ENCODE measurements around the gene CYB5R2.

Gene CYB5R2

DNA sequence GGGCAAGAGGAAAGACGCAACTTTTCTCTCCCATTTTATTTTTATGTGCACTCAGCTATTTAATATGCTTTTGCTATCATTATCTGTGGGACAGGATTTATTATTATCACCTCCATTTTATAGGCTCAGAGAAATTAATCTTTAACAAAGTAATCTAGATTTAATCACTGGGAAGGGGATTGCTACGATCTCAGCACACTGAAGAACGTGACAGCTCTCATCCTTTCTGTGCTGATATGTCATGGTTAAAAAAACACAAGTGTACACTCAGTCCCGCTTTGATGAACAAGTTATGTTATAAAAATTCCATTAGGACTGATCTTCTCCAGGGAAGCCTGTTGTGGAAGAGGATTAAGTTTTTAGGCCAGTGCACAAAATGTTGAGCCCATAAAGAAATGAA, 37.6 kb downstream of the CYB5R2 start:
- Histone ChIP-seq H3K9ac (ENCODE audit: low read length) (no peak overlapping the region), H3K36me3 (replicated peaks; ENCODE audit: low read depth, low read length) (peaks cover 70% of the 10 kb centered on the region)

DNA sequence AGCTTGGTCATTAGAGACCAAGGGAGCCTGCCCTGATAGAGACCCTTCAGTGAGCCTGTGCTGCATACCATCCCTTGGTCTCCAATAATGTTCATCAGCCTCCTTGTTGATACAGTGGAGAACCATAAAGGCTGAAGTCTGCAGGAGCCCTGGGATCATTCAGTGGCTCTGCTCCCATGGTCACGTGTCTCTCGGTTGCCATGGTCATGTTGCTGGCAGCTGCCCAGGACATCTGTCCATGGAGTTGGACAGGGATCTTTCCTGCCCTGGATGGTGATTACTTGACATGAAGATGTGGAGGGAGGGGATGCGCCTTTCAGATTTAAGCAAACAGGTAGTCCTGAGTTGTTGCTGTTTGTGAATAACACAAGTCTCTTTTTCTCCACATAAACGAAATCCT, 38.2 kb downstream of the CYB5R2 start:
- peaks cover 64% of the 10 kb centered on the region for H3K36me3 ChIP-seq (replicated peaks; ENCODE audit: low read depth, low read length)
- no peaks in the 10 kb centered on the region for H4K20me1 ChIP-seq (ENCODE audit: insufficient read depth, low read length)
- no peaks in the 10 kb centered on the region for H3K27me3 ChIP-seq (ENCODE audit: low read depth, low read length)
- no peaks in the 10 kb centered on the region for H3K79me2 ChIP-seq (ENCODE audit: low read length)
- H3K4me2 ChIP-seq (ENCODE audit: low read length): no peak overlapping the region
- no peak for TF ChIP-seq EZH2phosphoT487 (IDR thresholded peaks at IDR 0.05; ENCODE audit: low read depth)
- TF ChIP-seq, protein P1, sequence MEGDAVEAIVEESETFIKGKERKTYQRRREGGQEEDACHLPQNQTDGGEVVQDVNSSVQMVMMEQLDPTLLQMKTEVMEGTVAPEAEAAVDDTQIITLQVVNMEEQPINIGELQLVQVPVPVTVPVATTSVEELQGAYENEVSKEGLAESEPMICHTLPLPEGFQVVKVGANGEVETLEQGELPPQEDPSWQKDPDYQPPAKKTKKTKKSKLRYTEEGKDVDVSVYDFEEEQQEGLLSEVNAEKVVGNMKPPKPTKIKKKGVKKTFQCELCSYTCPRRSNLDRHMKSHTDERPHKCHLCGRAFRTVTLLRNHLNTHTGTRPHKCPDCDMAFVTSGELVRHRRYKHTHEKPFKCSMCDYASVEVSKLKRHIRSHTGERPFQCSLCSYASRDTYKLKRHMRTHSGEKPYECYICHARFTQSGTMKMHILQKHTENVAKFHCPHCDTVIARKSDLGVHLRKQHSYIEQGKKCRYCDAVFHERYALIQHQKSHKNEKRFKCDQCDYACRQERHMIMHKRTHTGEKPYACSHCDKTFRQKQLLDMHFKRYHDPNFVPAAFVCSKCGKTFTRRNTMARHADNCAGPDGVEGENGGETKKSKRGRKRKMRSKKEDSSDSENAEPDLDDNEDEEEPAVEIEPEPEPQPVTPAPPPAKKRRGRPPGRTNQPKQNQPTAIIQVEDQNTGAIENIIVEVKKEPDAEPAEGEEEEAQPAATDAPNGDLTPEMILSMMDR (IDR thresholded peaks at IDR 0.05; ENCODE audit: low read depth, low read length): no peak
- no peak overlapping the region for H3K27ac ChIP-seq (ENCODE audit: low read length)
- no peak overlapping the region for H3K9ac ChIP-seq (ENCODE audit: low read length)
- H3K4me1 ChIP-seq (ENCODE audit: low read length): peaks cover 19% of the 10 kb centered on the region
- H3K9me3 ChIP-seq (ENCODE audit: insufficient read depth, low read length): no peaks in the 10 kb centered on the region
- no peak overlapping the region for H2AFZ ChIP-seq (ENCODE audit: low read depth, low read length)
- no peak overlapping the region for H3K4me3 ChIP-seq (ENCODE audit: low read length)

More for the DNA sequence above, 37.6 kb downstream of the CYB5R2 start:
- Histone ChIP-seq H3K27me3 (ENCODE audit: low read depth, low read length) (no peaks in the 10 kb centered on the region), H3K4me2 (ENCODE audit: low read length) (no peak overlapping the region), H3K27ac (ENCODE audit: low read length) (no peak overlapping the region), H3K79me2 (ENCODE audit: low read length) (no peaks in the 10 kb centered on the region), H2AFZ (ENCODE audit: low read depth, low read length) (no peak overlapping the region), H4K20me1 (ENCODE audit: insufficient read depth, low read length) (no peaks in the 10 kb centered on the region), H3K4me1 (ENCODE audit: low read length) (peaks cover 19% of the 10 kb centered on the region), H3K4me3 (ENCODE audit: low read length) (no peak overlapping the region), H3K9me3 (ENCODE audit: insufficient read depth, low read length) (no peaks in the 10 kb centered on the region)
- TF ChIP-seq, protein P1 (IDR thresholded peaks at IDR 0.05; ENCODE audit: low read depth, low read length): no peak
- TF ChIP-seq EZH2phosphoT487 (IDR thresholded peaks at IDR 0.05; ENCODE audit: low read depth): no peak

DNA sequence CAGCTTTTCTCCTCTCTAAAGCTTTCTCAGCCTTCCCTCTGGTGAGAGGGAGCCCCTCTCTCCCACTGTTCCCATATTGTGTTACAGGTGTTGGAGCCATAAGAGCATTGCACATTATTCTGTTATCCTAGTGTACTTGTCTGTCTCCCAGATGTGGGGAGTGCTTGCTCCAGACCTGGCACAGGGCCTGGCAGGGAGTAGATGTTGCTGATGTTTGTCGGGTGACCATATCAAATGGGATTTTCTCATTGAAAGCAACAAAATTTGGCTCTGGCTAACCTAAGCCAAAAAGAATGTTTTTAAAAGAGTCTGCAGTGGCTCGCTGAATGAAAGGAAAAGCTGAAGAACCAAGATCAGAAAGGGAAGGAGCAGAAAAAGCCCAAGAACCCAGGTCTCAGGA, 41.1 kb downstream of the CYB5R2 start:
- H3K9me3 ChIP-seq (ENCODE audit: insufficient read depth, low read length): no peaks in the 10 kb centered on the region
- peaks cover 68% of the 10 kb centered on the region for H3K36me3 ChIP-seq (replicated peaks; ENCODE audit: low read depth, low read length)
- H3K9ac ChIP-seq (ENCODE audit: low read length): no peak overlapping the region
- TF ChIP-seq EZH2phosphoT487 (IDR thresholded peaks at IDR 0.05; ENCODE audit: low read depth): no peak
- no peak overlapping the region for H3K27ac ChIP-seq (ENCODE audit: low read length)
- H3K27me3 ChIP-seq (ENCODE audit: low read depth, low read length): no peaks in the 10 kb centered on the region
- H3K4me1 ChIP-seq (ENCODE audit: low read length): no peaks in the 10 kb centered on the region
- no peak overlapping the region for H3K4me3 ChIP-seq (ENCODE audit: low read length)
- H2AFZ ChIP-seq (ENCODE audit: low read depth, low read length): no peak overlapping the region
- H3K79me2 ChIP-seq (ENCODE audit: low read length): no peaks in the 10 kb centered on the region
- H4K20me1 ChIP-seq (ENCODE audit: insufficient read depth, low read length): no peaks in the 10 kb centered on the region
- H3K4me2 ChIP-seq (ENCODE audit: low read length): no peak overlapping the region

DNA sequence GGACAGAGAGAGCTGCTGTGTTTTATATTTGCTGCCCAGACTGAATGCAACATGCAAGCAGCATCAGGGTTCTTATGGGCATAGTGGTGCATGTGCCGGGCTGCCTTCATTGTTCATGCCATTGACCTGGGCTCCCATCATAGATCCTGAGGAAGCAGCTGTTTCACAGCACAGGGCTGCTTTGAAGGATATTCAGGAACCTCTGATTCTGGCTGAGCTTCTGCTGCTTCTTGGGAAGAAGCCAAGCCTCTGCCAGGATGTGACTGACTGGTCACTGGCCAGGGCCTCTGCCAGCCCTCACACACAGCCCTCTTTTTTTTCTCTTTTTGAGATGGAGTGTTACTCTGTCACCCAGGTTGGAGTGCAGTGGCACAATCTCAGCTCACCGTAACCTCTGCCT, 43.3 kb downstream of the CYB5R2 start:
- no peak for TF ChIP-seq EZH2phosphoT487 (IDR thresholded peaks at IDR 0.05; ENCODE audit: low read depth)
- TF ChIP-seq, protein P1 (IDR thresholded peaks at IDR 0.05; ENCODE audit: low read depth, low read length): no peak
- no peak overlapping the region for H2AFZ ChIP-seq (ENCODE audit: low read depth, low read length)
- no peaks in the 10 kb centered on the region for H3K27me3 ChIP-seq (ENCODE audit: low read depth, low read length)
- H3K4me3 ChIP-seq (ENCODE audit: low read length): no peak overlapping the region
- H3K27ac ChIP-seq (ENCODE audit: low read length): no peak overlapping the region
- H3K79me2 ChIP-seq (ENCODE audit: low read length): no peaks in the 10 kb centered on the region
- no peak overlapping the region for H3K4me2 ChIP-seq (ENCODE audit: low read length)
- no peaks in the 10 kb centered on the region for H3K9me3 ChIP-seq (ENCODE audit: insufficient read depth, low read length)
- H3K9ac ChIP-seq (ENCODE audit: low read length): no peak overlapping the region
- peaks cover 62% of the 10 kb centered on the region for H3K36me3 ChIP-seq (replicated peaks; ENCODE audit: low read depth, low read length)
- no peaks in the 10 kb centered on the region for H3K4me1 ChIP-seq (ENCODE audit: low read length)
- no peaks in the 10 kb centered on the region for H4K20me1 ChIP-seq (ENCODE audit: insufficient read depth, low read length)

DNA sequence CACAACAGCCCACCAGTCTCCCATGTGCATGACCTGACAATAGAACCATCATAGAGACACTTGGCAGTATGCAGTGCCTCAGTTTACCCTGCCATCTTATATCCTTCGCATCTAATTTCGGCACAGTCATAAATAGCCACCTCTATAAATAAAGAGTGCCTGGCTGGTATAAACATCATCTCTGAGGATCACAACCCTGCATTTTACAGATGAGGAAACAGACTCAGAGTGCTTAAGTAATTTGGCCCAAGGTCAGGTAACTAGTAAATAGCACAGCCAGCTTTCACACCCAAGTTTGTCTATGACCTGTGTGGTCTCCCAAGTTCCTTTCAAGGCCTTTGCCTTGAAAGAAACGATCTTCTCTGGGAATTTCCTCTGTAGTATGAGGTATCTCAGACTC, 44.6 kb downstream of the CYB5R2 start:
- no peak overlapping the region for H3K4me2 ChIP-seq (ENCODE audit: low read length)
- H3K27ac ChIP-seq (ENCODE audit: low read length): no peak overlapping the region
- no peak overlapping the region for H2AFZ ChIP-seq (ENCODE audit: low read depth, low read length)
- no peak overlapping the region for H3K9ac ChIP-seq (ENCODE audit: low read length)
- no peaks in the 10 kb centered on the region for H3K9me3 ChIP-seq (ENCODE audit: insufficient read depth, low read length)
- H3K36me3 ChIP-seq (replicated peaks; ENCODE audit: low read depth, low read length): peaks cover 60% of the 10 kb centered on the region
- H3K4me3 ChIP-seq (ENCODE audit: low read length): no peak overlapping the region
- no peak for TF ChIP-seq EZH2phosphoT487 (IDR thresholded peaks at IDR 0.05; ENCODE audit: low read depth)
- TF ChIP-seq, protein P1 (IDR thresholded peaks at IDR 0.05; ENCODE audit: low read depth, low read length): no peak
- no peaks in the 10 kb centered on the region for H4K20me1 ChIP-seq (ENCODE audit: insufficient read depth, low read length)
- H3K27me3 ChIP-seq (ENCODE audit: low read depth, low read length): no peaks in the 10 kb centered on the region
- H3K79me2 ChIP-seq (ENCODE audit: low read length): no peaks in the 10 kb centered on the region
- no peaks in the 10 kb centered on the region for H3K4me1 ChIP-seq (ENCODE audit: low read length)
